Astrocyte (in vitro differentiated cells and primary cell): Measurements from ENCODE around the gene RAP1A. TPM values are rescaled to one million over a fixed set of nuclear protein-coding genes. Genes with fewer than 3 reads are reported as not detected.
"Not testable (repeated sequence)": the region's sequence is repeated elsewhere in the genome, so short reads cannot be mapped to it uniquely, and the experiment has no call there.

Source experiments
- DNase-seq: peaks from one replicate; pipeline ENCODE4 v3.0.0-alpha.2; 2010; ENCODE audit warnings: low read depth
- FAIRE-seq: peaks from 2 replicates; lab custom pipeline; 2011; peaks lifted over from hg19 to GRCh38; lab: Jason Lieb, UNC
- H2AFZ ChIP-seq: 2 replicates; pipeline ENCODE4 v1.6.0; 2012; ENCODE audit warnings: low read depth, low read length, inconsistent platforms
- H3K27ac ChIP-seq: 2 replicates; pipeline ENCODE4 v1.5.1; 2011; ENCODE audit warnings: low read depth, low read length, inconsistent platforms
- H3K27me3 ChIP-seq: 2 replicates; pipeline ENCODE4 v1.6.0; 2011; ENCODE audit warnings: low read length, inconsistent platforms; ENCODE audit not compliant: insufficient read depth
- H3K36me3 ChIP-seq: 2 replicates; pipeline ENCODE4 v1.5.1; 2011; ENCODE audit warnings: low read length, inconsistent platforms; ENCODE audit not compliant: insufficient read depth
- H3K4me1 ChIP-seq: 2 replicates; pipeline ENCODE4 v1.5.1; 2011; ENCODE audit warnings: low read length, inconsistent platforms; ENCODE audit not compliant: insufficient read depth
- H3K4me2 ChIP-seq: 2 replicates; pipeline ENCODE4 v1.6.0; 2012; ENCODE audit warnings: low read length, inconsistent platforms
- H3K4me3 ChIP-seq: 2 replicates; pipeline ENCODE4 v1.5.1; 2011; ENCODE audit warnings: low read depth, mild to moderate bottlenecking, low read length, inconsistent platforms; ENCODE audit not compliant: insufficient read depth
- H3K79me2 ChIP-seq: 2 replicates; pipeline ENCODE4 v1.6.0; 2012; ENCODE audit warnings: mild to moderate bottlenecking, low read length, inconsistent platforms; ENCODE audit not compliant: insufficient read depth
- H3K9ac ChIP-seq: 2 replicates; pipeline ENCODE4 v1.6.0; 2012; ENCODE audit warnings: mild to moderate bottlenecking, low read length, inconsistent platforms
- H3K9me3 ChIP-seq: 2 replicates; pipeline ENCODE4 v1.5.1; 2012; ENCODE audit warnings: low read depth, mild to moderate bottlenecking, low read length, inconsistent platforms; ENCODE audit not compliant: insufficient read depth
- H4K20me1 ChIP-seq: 2 replicates; pipeline ENCODE4 v1.6.0; 2012; ENCODE audit warnings: low read length, inconsistent platforms; ENCODE audit not compliant: insufficient read depth
- H3K27ac Mint-ChIP-seq: one replicate; pipeline ENCODE4 v1.8.0; 2021; ENCODE audit warnings: mild to moderate bottlenecking, mixed read lengths; ENCODE audit not compliant: unreplicated experiment
- H3K27me3 Mint-ChIP-seq: one replicate; pipeline ENCODE4 v1.8.0; 2021; ENCODE audit warnings: low read depth, mixed read lengths; ENCODE audit not compliant: unreplicated experiment
- H3K36me3 Mint-ChIP-seq: one replicate; pipeline ENCODE4 v1.8.0; 2021; ENCODE audit warnings: low read depth, mixed read lengths; ENCODE audit not compliant: unreplicated experiment
- H3K4me1 Mint-ChIP-seq: one replicate; pipeline ENCODE4 v1.8.0; 2021; ENCODE audit warnings: low read depth, mixed read lengths; ENCODE audit not compliant: unreplicated experiment
- H3K4me3 Mint-ChIP-seq: one replicate; pipeline ENCODE4 v1.8.0; 2021; ENCODE audit warnings: mild to moderate bottlenecking, moderate library complexity, mixed read lengths; ENCODE audit not compliant: unreplicated experiment
- H3K9me3 Mint-ChIP-seq: one replicate; pipeline ENCODE4 v1.8.0; 2021; ENCODE audit warnings: mild to moderate bottlenecking, mixed read lengths; ENCODE audit not compliant: unreplicated experiment
- CTCF ChIP-seq: IDR thresholded peaks from 2 replicates; pipeline ENCODE4 v1.5.1; 2011; ENCODE audit warnings: low read depth, mild to moderate bottlenecking, inconsistent platforms, low read length, moderate library complexity; ENCODE audit not compliant: insufficient read depth
- EZH2 ChIP-seq: IDR thresholded peaks from 2 replicates; pipeline ENCODE4 v1.6.1; 2012; ENCODE audit warnings: mild to moderate bottlenecking, low read length, inconsistent platforms; ENCODE audit not compliant: insufficient read depth
- total RNA-seq: library from RNA; stranded (reverse); gene quantifications from 2 replicates; pipeline ENCODE4 v1.2.1, GENCODE V29; 2021

Gene RAP1A
- total RNA-seq, 1 donor from 2014 or later = 66.6 TPM

DNA sequence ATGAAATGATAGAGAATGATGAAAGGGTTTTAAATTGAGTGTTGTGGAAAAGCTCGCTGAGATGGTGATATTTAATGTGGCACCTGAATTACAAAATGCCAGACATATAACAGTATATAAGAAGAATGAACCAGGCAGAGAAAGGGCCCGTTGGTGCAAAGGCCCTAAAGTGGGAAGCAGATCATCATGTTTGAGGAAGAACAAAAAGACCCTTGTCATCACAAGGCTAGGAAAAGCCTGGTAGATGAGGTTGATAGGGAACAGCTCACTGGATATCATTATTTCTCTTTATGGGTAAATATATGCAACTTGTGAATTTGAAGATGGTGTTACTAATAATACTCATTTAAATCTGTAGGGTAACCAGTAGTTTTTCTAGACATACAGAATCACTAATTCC, 11.0 kb downstream of the RAP1A start:
- H3K36me3 ChIP-seq = no peaks in the 10 kb centered on the region
- no peaks in the 10 kb centered on the region for H3K9me3 ChIP-seq
- H3K27ac ChIP-seq = no peak overlapping the region
- peaks cover 7% of the 10 kb centered on the region for H3K4me1 ChIP-seq
- no peak overlapping the region for H2AFZ ChIP-seq
- peaks cover 73% of the 10 kb centered on the region for H4K20me1 ChIP-seq
- no peaks in the 10 kb centered on the region for H3K9me3 Mint-ChIP-seq
- FAIRE-seq = no peak
- peaks cover 96% of the 10 kb centered on the region for H3K79me2 ChIP-seq
- no peak overlapping the region for H3K4me3 ChIP-seq
- no peak overlapping the region for H3K4me2 ChIP-seq
- no peak for DNase-seq
- H3K4me1 Mint-ChIP-seq = peaks cover 21% of the 10 kb centered on the region
- H3K27me3 Mint-ChIP-seq = no peaks in the 10 kb centered on the region
- H3K36me3 Mint-ChIP-seq = peaks cover 1% of the 10 kb centered on the region
- no peak overlapping the region for H3K9ac ChIP-seq
- H3K4me3 Mint-ChIP-seq = no peak overlapping the region
- no peak overlapping the region for H3K27ac Mint-ChIP-seq
- no peaks in the 10 kb centered on the region for H3K27me3 ChIP-seq
- TF ChIP-seq CTCF (no peak), EZH2 (no peak)

DNA sequence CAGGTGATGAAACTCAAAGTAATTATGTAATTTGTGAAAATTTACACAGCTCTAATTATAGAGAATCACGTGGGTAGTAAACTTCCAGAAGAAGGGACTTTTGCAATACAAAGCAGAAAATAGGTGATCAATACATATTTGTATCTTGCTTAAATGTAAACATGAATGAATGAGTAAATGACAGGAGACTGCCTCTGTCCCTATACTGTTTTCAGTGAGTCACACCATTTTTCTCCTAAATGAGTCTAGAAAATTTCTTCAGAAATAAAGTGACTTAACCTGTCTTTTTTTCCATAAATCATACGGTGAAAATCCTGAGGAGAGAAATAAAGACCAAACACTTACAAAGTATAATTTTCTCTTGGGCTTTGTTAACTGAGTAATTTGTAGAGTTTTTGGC, 11.9 kb downstream of the RAP1A start:
- peaks cover 71% of the 10 kb centered on the region for H4K20me1 ChIP-seq
- H3K4me1 ChIP-seq = peaks cover 7% of the 10 kb centered on the region
- Mint-ChIP-seq H3K27ac (no peak overlapping the region), H3K9me3 (no peaks in the 10 kb centered on the region), H3K4me3 (no peak overlapping the region), H3K36me3 (peaks cover 1% of the 10 kb centered on the region), H3K4me1 (peaks cover 21% of the 10 kb centered on the region), H3K27me3 (no peaks in the 10 kb centered on the region)
- H3K27me3 ChIP-seq = no peaks in the 10 kb centered on the region
- H3K27ac ChIP-seq = no peak overlapping the region
- DNase-seq (no peak), FAIRE-seq (no peak)
- H3K79me2 ChIP-seq = peaks cover 94% of the 10 kb centered on the region
- no peak overlapping the region for H2AFZ ChIP-seq
- H3K9me3 ChIP-seq = no peaks in the 10 kb centered on the region
- H3K9ac ChIP-seq = no peak overlapping the region
- H3K4me3 ChIP-seq = no peak overlapping the region
- no peaks in the 10 kb centered on the region for H3K36me3 ChIP-seq
- no peak overlapping the region for H3K4me2 ChIP-seq
- TF ChIP-seq CTCF (no peak), EZH2 (no peak)

- H3K9me3 Mint-ChIP-seq, H3K27ac ChIP-seq, H3K4me2 ChIP-seq, H3K36me3 ChIP-seq, H3K4me3 ChIP-seq, H2AFZ ChIP-seq, H3K9ac ChIP-seq, H3K9me3 ChIP-seq, H3K4me1 ChIP-seq, H3K27me3 Mint-ChIP-seq, FAIRE-seq, H3K27me3 ChIP-seq, H3K36me3 Mint-ChIP-seq, DNase-seq, H3K27ac Mint-ChIP-seq, H3K4me3 Mint-ChIP-seq: not testable (repeated sequence)
- Histone ChIP-seq H3K79me2 (peaks cover 93% of the 10 kb centered on the region), H4K20me1 (peaks cover 61% of the 10 kb centered on the region)
- peaks cover 21% of the 10 kb centered on the region for H3K4me1 Mint-ChIP-seq
Observed at GRCh38 chr1:111632771-111633170, 13.2 kb downstream of the RAP1A start.
